ENCODE data around the gene FZR1.

FZR1 gene

GRCh38 chr19:3468211-3468610 is 37.9 kb upstream of the FZR1 start:
- Histone ChIP-seq H3K36me3 (ENCODE audit: insufficient read depth, low read length) (peaks cover under 1% of the 10 kb centered on the region), H3K9me3 (ENCODE audit: insufficient read depth, low read length, severe bottlenecking) (peaks cover 4% of the 10 kb centered on the region), H3K4me3 (ENCODE audit: low read depth in 1 of 2, low read length in 2 of 2) (no peak overlapping the region), H3K9ac (ENCODE audit: low read depth, low read length) (no peak overlapping the region), H3K4me1 (ENCODE audit: insufficient read depth, low read length) (no peaks in the 10 kb centered on the region), H3K27ac (ENCODE audit: low read length) (no peak overlapping the region), H3K79me2 (ENCODE audit: insufficient read depth, low read length) (no peaks in the 10 kb centered on the region), H4K20me1 (ENCODE audit: insufficient read depth, low read length) (0 out of 2 replicates have a peak, but pooled peaks cover 5% of the 10 kb centered on the region), H3K27me3 (ENCODE audit: insufficient read depth, low read length, poor library complexity) (no peaks in the 10 kb centered on the region), H3K4me2 (ENCODE audit: insufficient read depth, low read length) (no peak overlapping the region), H2AFZ (ENCODE audit: low read depth, low read length) (no peak overlapping the region)
- TF ChIP-seq EZH2 (IDR thresholded peaks at IDR 0.05; ENCODE audit: borderline replicate concordance, low read depth, low read length, severe bottlenecking) (no peak), CTCF (IDR thresholded peaks at IDR 0.05; ENCODE audit: borderline replicate concordance, extremely low read depth, low read length, poor library complexity, severe bottlenecking) (no peak)
- no peak for ATAC-seq (ENCODE audit: insufficient read depth, low read depth)
- no peak for DNase-seq

GRCh38 chr19:3469638-3470499 is 36.2 kb upstream of the FZR1 start:
- H3K27ac ChIP-seq (ENCODE audit: low read length): no peak overlapping the region
- no peaks in the 10 kb centered on the region for H3K27me3 ChIP-seq (ENCODE audit: insufficient read depth, low read length, poor library complexity)
- H2AFZ ChIP-seq (ENCODE audit: low read depth, low read length): no peak overlapping the region
- no peaks in the 10 kb centered on the region for H3K4me1 ChIP-seq (ENCODE audit: insufficient read depth, low read length)
- no peak overlapping the region for H3K4me2 ChIP-seq (ENCODE audit: insufficient read depth, low read length)
- no peaks in the 10 kb centered on the region for H3K79me2 ChIP-seq (ENCODE audit: insufficient read depth, low read length)
- 0 out of 2 replicates have a peak, but pooled peaks cover 5% of the 10 kb centered on the region for H4K20me1 ChIP-seq (ENCODE audit: insufficient read depth, low read length)
- no peaks in the 10 kb centered on the region; the same call in 1 of the 2 replicates for H3K36me3 ChIP-seq (ENCODE audit: insufficient read depth, low read length)
- no peak overlapping the region for H3K4me3 ChIP-seq (ENCODE audit: low read depth in 1 of 2, low read length in 2 of 2)
- ATAC-seq (ENCODE audit: insufficient read depth, low read depth): 0 out of 3 replicates have a peak, but pooled peaks have one; percentile 11
- H3K9me3 ChIP-seq (ENCODE audit: insufficient read depth, low read length, severe bottlenecking): peaks cover 4% of the 10 kb centered on the region
- no peak for DNase-seq
- TF ChIP-seq EZH2 (IDR thresholded peaks at IDR 0.05; ENCODE audit: borderline replicate concordance, low read depth, low read length, severe bottlenecking) (no peak), CTCF (IDR thresholded peaks at IDR 0.05; ENCODE audit: borderline replicate concordance, extremely low read depth, low read length, poor library complexity, severe bottlenecking) (peak; percentile 16)
- H3K9ac ChIP-seq (ENCODE audit: low read depth, low read length): no peak overlapping the region

GRCh38 chr19:3470500-3471128 is 35.5 kb upstream of the FZR1 start:
- Histone ChIP-seq H3K79me2 (ENCODE audit: insufficient read depth, low read length) (no peaks in the 10 kb centered on the region), H2AFZ (ENCODE audit: low read depth, low read length) (no peak overlapping the region), H3K36me3 (ENCODE audit: insufficient read depth, low read length) (no peaks in the 10 kb centered on the region; the same call in 1 of the 2 replicates), H3K4me3 (ENCODE audit: low read depth in 1 of 2, low read length in 2 of 2) (no peak overlapping the region), H3K4me2 (ENCODE audit: insufficient read depth, low read length) (no peak overlapping the region), H3K27me3 (ENCODE audit: insufficient read depth, low read length, poor library complexity) (no peaks in the 10 kb centered on the region), H3K4me1 (ENCODE audit: insufficient read depth, low read length) (no peaks in the 10 kb centered on the region), H4K20me1 (ENCODE audit: insufficient read depth, low read length) (0 out of 2 replicates have a peak, but pooled peaks cover 5% of the 10 kb centered on the region), H3K9me3 (ENCODE audit: insufficient read depth, low read length, severe bottlenecking) (peaks cover 4% of the 10 kb centered on the region), H3K9ac (ENCODE audit: low read depth, low read length) (no peak overlapping the region), H3K27ac (ENCODE audit: low read length) (no peak overlapping the region)
- TF ChIP-seq CTCF (IDR thresholded peaks at IDR 0.05; ENCODE audit: borderline replicate concordance, extremely low read depth, low read length, poor library complexity, severe bottlenecking) (no peak), EZH2 (IDR thresholded peaks at IDR 0.05; ENCODE audit: borderline replicate concordance, low read depth, low read length, severe bottlenecking) (no peak)
- ATAC-seq (ENCODE audit: insufficient read depth, low read depth) (no peak), DNase-seq (no peak)

Measured in DND-41 (cell line).